ENCODE measurements around the gene JUNB. TPM values are rescaled to one million over a fixed set of nuclear protein-coding genes. Genes with fewer than 3 reads are reported as not detected.
A peak's percentile ranks its signal among the peaks of the same experiment; 100 is the strongest.

The JUNB gene
- total RNA-seq, 1 donor from 2014 or later: 1.5 TPM

DNA sequence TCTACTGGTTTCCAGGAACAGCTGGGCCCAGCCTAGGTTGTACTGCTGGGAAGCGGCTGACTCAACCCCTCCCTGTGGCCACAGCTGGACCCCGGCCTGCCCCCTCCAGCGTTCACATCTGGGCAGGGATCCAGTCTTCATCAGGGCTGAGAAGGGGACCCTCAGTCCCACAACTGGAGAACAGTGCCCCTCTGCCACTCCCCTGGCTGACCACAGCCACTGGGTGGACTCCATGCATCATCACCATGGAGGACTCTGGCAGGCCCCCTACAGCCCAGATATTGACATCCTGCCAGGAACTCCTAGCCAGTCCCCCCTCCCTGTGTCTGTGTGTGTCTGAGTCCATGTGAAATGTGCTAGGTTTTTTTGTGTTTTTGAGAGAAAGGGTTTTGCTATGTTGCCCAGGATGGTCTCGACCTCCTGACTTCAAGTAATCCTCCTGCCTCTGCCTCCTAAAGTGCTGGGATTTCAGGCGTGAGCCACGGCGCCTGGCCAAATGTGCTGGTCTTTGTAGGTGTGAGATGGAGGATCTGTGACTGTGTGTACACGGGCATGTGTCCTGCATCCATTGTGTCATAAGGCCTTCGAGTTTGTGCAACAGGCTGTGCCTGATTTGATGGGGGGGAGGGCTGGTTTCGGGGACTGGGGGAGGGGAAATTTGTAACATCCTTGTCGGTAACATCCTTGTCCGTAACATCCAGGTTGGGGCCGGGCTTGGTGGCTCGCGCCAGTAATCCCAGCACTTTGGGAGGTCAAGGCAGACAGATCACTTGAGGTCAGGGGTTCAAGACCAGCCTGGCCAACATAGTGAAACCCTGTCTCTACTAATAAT lies 11.9 kb upstream of the JUNB start:
- no peak overlapping the region for H3K9ac ChIP-seq
- H3K4me3 Mint-ChIP-seq: peak overlapping the region; percentile 84
- peak overlapping the region; percentile 70 for H3K27ac Mint-ChIP-seq
- no peaks in the 10 kb centered on the region for H3K79me2 ChIP-seq (ENCODE audit: low read depth)
- DNase-seq (ENCODE audit: low spot score): peak; percentile 45
- peak overlapping the region; percentile 52 for H2AFZ ChIP-seq (replicated peaks)
- no peaks in the 10 kb centered on the region for H3K9me3 ChIP-seq (ENCODE audit: low read depth)
- peaks cover 35% of the 10 kb centered on the region for H3K4me1 ChIP-seq
- peak overlapping the region; percentile 60 for H3K4me3 ChIP-seq
- H3K4me2 ChIP-seq: peak overlapping the region; percentile 91
- H3K27me3 Mint-ChIP-seq (ENCODE audit: insufficient read depth, low read depth): peaks cover 16% of the 10 kb centered on the region
- H3K9me3 Mint-ChIP-seq: peaks cover 2% of the 10 kb centered on the region
- H4K20me1 ChIP-seq (ENCODE audit: low read depth): no peaks in the 10 kb centered on the region
- H3K36me3 Mint-ChIP-seq: peaks cover 3% of the 10 kb centered on the region
- H3K27me3 ChIP-seq: peaks cover 8% of the 10 kb centered on the region
- peaks cover 38% of the 10 kb centered on the region for H3K4me1 Mint-ChIP-seq
- TF ChIP-seq EZH2phosphoT487 (IDR thresholded peaks at IDR 0.05): no peak
- TF ChIP-seq, protein P1, sequence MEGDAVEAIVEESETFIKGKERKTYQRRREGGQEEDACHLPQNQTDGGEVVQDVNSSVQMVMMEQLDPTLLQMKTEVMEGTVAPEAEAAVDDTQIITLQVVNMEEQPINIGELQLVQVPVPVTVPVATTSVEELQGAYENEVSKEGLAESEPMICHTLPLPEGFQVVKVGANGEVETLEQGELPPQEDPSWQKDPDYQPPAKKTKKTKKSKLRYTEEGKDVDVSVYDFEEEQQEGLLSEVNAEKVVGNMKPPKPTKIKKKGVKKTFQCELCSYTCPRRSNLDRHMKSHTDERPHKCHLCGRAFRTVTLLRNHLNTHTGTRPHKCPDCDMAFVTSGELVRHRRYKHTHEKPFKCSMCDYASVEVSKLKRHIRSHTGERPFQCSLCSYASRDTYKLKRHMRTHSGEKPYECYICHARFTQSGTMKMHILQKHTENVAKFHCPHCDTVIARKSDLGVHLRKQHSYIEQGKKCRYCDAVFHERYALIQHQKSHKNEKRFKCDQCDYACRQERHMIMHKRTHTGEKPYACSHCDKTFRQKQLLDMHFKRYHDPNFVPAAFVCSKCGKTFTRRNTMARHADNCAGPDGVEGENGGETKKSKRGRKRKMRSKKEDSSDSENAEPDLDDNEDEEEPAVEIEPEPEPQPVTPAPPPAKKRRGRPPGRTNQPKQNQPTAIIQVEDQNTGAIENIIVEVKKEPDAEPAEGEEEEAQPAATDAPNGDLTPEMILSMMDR (IDR thresholded peaks at IDR 0.05): peak; percentile 26
- peaks cover 59% of the 10 kb centered on the region for H3F3A ChIP-seq (ENCODE audit: low read depth)
- no peaks in the 10 kb centered on the region for H3K36me3 ChIP-seq
- H3K27ac ChIP-seq: no peak overlapping the region

DNA sequence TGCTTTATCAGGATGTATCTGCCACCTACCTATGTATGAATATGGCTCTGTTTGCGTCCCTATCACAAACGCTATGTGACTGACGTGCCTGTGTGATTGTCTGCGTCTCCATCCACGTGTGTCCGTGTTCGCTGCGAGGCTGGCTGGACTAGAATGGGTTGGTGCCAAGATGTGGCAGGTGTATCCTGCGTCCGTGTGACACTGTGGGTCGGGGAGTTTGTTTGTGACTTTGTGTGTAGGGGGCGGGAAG lies 9.2 kb upstream of the JUNB start:
- no peak for DNase-seq (ENCODE audit: low spot score)
- H3K27ac Mint-ChIP-seq: peak overlapping the region; percentile 100
- peak overlapping the region; percentile 30 for H2AFZ ChIP-seq (replicated peaks)

DNA sequence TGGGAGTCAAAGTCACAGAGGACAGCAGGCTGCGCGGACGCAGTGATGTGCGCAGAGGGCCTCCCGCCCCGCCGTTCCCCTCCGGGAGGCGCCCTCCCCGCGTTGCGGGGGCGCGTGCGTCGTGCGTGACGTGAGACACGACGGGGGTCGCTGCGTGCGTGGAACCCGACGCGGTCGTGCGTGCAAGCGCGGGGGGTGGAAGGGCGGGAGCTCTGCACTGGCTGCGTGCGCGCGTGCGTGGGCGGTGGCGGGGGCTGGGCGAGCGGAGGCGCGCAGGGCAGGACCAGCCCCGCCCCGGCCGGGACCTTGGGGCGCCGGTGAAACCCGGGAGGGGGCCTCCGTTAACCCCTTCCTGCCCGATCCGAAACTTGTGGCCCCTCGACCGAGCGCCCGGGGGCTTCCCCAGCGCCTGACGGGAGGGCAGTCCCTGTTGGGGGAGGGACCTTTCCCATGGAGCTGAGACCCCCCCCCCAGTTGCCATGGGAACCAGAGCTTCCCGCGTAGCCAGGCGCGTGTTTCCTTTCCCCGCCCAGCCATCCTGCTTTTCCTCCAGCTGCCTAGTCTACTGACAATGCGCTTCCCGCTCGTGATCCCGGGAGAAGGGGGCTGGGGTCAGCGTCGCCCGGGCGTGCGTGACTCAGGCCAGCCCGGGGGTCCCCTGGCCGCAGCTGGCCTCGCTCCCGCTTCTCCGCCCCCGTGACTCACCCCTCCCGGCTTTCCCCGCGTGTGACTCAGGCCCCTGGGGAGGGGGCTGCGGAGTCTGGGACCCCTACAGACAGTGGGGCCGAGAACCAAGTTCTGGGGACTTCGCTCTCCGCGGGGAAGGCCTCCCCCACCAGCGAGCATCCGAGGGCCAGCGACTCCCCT lies 8.6 kb upstream of the JUNB start:
- H3K4me1 Mint-ChIP-seq: peaks cover 31% of the 10 kb centered on the region
- no peaks in the 10 kb centered on the region for H3K36me3 ChIP-seq
- peaks cover 14% of the 10 kb centered on the region for H3K27me3 Mint-ChIP-seq (ENCODE audit: insufficient read depth, low read depth)
- DNase-seq (ENCODE audit: low spot score): peak; percentile 67
- no peaks in the 10 kb centered on the region for H3K9me3 ChIP-seq (ENCODE audit: low read depth)
- H3K27ac Mint-ChIP-seq: peak overlapping the region; percentile 100
- peaks cover 31% of the 10 kb centered on the region for H3K4me1 ChIP-seq
- no peaks in the 10 kb centered on the region for H3K79me2 ChIP-seq (ENCODE audit: low read depth)
- H3F3A ChIP-seq (ENCODE audit: low read depth): peaks cover 63% of the 10 kb centered on the region
- H3K9ac ChIP-seq: no peak overlapping the region
- peak overlapping the region; percentile 65 for H2AFZ ChIP-seq (replicated peaks)
- no peaks in the 10 kb centered on the region for H3K27me3 ChIP-seq
- H4K20me1 ChIP-seq (ENCODE audit: low read depth): no peaks in the 10 kb centered on the region
- no peaks in the 10 kb centered on the region for H3K36me3 Mint-ChIP-seq
- H3K4me3 ChIP-seq: peak overlapping the region; percentile 66
- peaks cover 2% of the 10 kb centered on the region for H3K9me3 Mint-ChIP-seq
- no peak overlapping the region for H3K27ac ChIP-seq
- peak overlapping the region; percentile 99 for H3K4me2 ChIP-seq
- TF ChIP-seq EZH2 (IDR thresholded peaks at IDR 0.05) (no peak), EZH2phosphoT487 (IDR thresholded peaks at IDR 0.05) (no peak)
- TF ChIP-seq, protein P1 (IDR thresholded peaks at IDR 0.05): no peak
- H3K4me3 Mint-ChIP-seq: peak overlapping the region; percentile 90

More for the DNA sequence above, 9.2 kb upstream of the JUNB start:
- Histone ChIP-seq H3K4me3 (peak overlapping the region; percentile 66), H3K4me2 (peak overlapping the region; percentile 99), H4K20me1 (ENCODE audit: low read depth) (no peaks in the 10 kb centered on the region), H3K79me2 (ENCODE audit: low read depth) (no peaks in the 10 kb centered on the region), H3K9me3 (ENCODE audit: low read depth) (no peaks in the 10 kb centered on the region), H3K9ac (no peak overlapping the region), H3K4me1 (peaks cover 31% of the 10 kb centered on the region), H3K36me3 (no peaks in the 10 kb centered on the region), H3K27me3 (no peaks in the 10 kb centered on the region), H3F3A (ENCODE audit: low read depth) (peaks cover 63% of the 10 kb centered on the region), H3K27ac (no peak overlapping the region)
- H3K36me3 Mint-ChIP-seq: no peaks in the 10 kb centered on the region
- peaks cover 2% of the 10 kb centered on the region for H3K9me3 Mint-ChIP-seq
- H3K27me3 Mint-ChIP-seq (ENCODE audit: insufficient read depth, low read depth): peaks cover 14% of the 10 kb centered on the region
- H3K4me1 Mint-ChIP-seq: peaks cover 35% of the 10 kb centered on the region
- TF ChIP-seq EZH2 (IDR thresholded peaks at IDR 0.05): no peak
- TF ChIP-seq, protein P1 (IDR thresholded peaks at IDR 0.05): no peak
- TF ChIP-seq EZH2phosphoT487 (IDR thresholded peaks at IDR 0.05): no peak
- H3K4me3 Mint-ChIP-seq: peak overlapping the region; percentile 90

Measured in neural progenitor cell (in vitro differentiated cells).